LoVo (cell line): ENCODE results near the gene MAP1LC3B2.

ENCODE experiments used
- DNase-seq: peaks from one replicate; pipeline ENCODE4 v3.0.0-alpha.2; 2016; ENCODE audit warnings: low spot score

Gene MAP1LC3B2

DNA sequence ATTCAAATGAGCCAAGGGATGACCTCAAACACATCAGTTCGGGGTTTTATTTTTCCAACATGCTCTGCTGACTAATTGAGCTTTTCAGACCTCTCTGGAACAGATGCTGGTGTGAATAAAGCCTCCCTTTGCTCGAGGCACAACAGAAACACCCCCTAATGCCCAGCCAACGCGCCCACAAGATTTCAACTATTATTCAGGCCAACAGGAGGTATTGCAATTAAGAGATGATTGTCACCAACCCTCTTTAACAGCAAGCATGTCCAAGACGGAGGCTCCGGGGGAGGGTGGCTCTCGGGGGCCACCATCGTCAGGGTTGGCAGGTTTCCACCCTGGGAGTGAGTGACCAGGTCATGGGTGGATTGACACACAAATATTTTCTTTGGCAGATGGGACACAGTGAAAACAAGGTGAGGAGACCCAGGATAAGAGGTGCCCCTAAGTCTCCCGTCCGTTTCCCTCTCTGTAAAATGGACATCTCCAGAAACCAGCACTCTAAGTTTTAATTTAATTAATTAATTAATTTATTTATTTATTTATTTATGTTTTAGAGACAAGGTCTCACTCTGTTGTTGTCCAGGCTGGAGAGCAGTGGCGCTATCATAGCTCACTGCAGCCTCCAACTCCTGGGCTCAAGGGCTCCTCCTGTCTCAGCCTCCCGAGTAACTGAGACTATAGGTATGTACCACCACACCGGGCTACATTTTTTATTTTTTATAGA lies 56.1 kb downstream of the MAP1LC3B2 start:
- no peak for DNase-seq

DNA sequence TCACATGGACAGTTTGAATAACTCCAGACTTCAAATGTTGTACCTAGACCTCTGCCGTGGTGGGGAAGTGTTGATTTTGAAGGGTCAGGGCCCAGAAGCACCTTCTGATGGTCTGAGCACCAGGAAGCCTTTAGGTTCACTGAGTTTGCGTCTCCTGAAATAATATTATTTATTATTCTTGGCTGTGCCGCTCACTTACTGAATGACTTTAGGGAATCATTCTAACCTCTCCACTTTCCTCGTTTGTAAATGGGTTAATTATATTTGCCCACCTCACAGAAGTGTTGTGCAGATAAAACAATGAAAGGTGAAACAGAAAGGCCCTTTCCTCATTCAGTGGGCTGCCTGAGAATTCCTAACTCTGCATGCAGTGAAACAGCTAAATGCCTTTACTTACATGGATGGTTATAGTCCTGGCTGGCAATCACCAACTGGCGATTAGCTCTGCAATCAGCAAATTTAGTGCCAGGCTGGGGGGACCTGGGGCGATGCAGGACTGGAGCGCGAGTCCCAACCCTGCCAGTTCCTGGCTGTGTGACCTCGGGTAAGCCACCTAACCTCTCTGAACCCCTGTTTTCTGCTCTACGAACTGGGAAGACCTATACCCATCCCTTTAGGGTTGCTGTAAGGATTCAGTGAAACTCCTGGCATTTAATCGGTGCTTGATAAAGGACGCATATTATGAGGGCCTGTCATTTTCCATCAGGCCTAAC lies 57.5 kb downstream of the MAP1LC3B2 start:
- no peak for DNase-seq

DNA sequence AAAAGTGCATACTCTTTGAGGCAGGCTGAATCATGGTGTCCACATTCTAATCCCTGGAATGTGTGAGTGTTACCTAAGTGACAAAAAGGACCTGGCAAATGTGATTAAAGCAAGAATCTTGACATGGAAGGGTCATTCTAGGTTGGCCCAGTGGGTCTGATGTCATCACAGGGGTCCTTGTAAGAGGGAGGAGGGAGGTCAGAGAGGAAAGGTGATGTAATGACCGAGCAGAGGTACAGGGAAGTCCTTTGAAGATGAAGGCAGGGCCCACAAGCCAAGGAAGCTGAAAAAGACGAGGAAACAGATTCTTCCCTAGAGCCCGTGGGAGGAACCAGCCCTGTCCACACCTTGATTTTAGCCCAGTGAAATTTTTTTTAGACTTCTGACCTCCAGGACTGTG lies 60.1 kb downstream of the MAP1LC3B2 start:
- DNase-seq: no peak

DNA sequence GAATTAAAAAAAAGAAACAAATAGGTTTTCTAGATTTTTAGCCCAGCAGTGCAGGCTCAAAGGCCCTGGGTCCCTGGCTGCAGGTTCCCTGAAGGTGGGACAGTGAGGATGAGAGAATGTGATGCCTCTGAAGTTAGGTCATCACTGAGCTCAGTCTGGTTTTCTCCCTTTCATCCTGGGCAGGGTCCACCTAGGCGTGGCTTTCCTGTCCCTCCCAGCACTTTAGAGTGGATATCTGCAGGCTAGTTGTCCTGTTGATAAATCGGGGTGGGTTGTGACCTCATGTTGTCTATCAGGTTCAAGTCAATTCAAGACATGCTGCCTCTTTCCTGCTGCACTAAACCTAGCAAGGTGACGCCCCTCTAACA lies 60.9 kb downstream of the MAP1LC3B2 start:
- DNase-seq: peak; percentile 47

DNA sequence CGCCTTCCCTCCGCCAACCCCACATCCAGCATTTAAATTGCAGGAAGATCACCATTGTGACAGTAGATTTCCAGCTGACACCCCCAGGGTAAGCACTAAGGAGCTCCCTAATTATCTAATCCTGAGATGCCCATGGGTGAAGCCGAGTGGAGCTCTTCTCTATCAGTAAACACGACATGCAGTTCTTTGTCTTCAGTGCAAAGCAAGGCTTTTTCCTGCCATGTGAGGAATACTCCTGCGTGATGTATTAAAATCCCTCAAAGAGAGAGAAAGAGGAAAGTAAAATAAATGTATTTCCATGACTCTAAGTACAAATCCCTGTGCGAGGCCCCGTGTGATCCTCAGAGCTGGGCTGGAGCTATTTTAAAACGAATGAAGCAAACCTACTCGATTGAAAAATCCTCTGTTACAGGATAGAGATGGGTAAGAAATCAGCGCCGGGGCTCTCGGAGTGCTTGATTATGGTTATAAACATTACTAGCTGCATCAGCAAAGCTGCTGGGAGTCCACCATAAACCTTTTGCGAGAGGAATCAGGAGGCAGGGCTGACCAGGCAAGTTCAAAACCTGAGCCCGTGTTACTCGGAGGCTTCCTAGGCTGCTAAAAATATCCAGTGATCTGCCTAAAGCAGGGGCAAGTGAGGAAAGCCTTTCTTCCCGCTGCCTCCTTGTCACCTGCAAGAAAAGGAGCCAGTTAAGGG lies 61.5 kb downstream of the MAP1LC3B2 start:
- no peak for DNase-seq

DNA sequence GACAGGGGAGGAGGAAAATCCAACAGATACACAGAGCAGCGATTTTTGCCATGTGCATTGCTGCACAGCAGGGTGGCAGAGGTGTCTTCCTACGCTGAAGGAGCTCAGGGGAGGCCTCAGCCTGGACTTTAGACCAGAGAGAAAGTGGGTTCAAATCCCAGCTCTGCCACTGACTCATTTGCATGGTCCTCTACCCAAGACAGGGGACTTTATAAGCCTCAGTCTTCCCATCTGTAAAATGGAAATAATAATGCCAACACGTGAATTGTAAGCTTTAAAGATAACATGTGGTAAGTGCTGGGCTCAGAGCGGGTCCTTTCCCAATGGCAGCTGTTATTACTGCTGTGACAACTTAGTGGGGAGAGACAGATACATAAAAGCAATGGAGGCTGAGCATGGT lies 62.0 kb downstream of the MAP1LC3B2 start:
- no peak for DNase-seq

DNA sequence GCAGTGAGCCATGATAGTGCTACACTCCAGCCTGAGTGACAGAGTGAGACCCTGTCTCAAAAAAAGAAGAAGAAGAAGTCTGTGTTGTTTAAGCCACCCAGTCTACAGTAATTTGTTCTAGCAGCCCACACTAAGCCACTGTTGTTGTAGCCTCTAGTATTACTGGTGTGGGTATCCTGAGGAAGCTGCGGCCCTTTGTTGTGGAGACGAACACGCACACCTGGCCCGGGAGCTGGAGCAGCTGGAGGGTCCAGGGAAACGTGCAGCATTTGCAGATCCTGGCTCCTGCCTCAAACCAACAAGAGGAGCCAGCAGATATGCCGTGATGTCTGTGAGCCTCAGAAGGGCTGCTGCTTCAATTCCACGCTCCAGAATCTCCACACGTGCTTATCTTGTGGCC lies 65.3 kb downstream of the MAP1LC3B2 start:
- DNase-seq: no peak

DNA sequence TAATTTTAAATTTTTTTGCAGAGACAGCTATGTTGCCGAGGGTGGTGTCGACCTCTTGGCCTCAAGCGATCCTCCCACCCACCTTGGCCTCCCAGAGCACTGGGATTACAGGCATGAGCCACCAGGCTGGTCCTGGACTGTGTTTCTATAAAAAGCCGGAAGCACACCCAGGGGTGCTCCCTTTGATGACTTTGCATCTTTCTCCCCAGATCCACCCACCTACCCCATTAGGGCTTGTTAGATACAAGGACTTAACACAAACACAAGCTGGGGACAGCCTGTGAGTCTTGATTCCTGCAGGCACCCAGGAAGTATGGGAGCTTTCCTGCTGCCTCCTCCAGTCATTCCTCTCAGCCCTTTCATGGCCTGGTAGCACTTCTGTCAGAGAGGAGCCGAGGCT lies 67.0 kb downstream of the MAP1LC3B2 start:
- DNase-seq: no peak
